Smooth muscle cell of trachea (primary cell): ENCODE data around the gene B3GNT8. TPM values are rescaled to one million over a fixed set of nuclear protein-coding genes. Genes with fewer than 3 reads are reported as not detected.

Experiments used
- total RNA-seq: library from RNA; depleted of rRNA; stranded (reverse); fragments of >200 nt; gene quantifications from 2 replicates; pipeline ENCODE4 v1.2.1, GENCODE V29; 2014

The B3GNT8 gene
- 3.5 and 4.5 TPM in 2 replicates for total RNA-seq

GRCh38 chr19:41426952-41427646, at the start of gene B3GNT8:
TSS of gene B3GNT8 (minus strand) at chr19:41427374. CDS start at chr19:41426778, 596 bp downstream.

GRCh38 chr19:41442473-41443355, 15.5 kb upstream of the B3GNT8 start, which contains the start of gene ERICH4:
TSS of gene ERICH4 (plus strand) at chr19:41443156. CDS start at chr19:41443170, 14 bp downstream.

DNA sequence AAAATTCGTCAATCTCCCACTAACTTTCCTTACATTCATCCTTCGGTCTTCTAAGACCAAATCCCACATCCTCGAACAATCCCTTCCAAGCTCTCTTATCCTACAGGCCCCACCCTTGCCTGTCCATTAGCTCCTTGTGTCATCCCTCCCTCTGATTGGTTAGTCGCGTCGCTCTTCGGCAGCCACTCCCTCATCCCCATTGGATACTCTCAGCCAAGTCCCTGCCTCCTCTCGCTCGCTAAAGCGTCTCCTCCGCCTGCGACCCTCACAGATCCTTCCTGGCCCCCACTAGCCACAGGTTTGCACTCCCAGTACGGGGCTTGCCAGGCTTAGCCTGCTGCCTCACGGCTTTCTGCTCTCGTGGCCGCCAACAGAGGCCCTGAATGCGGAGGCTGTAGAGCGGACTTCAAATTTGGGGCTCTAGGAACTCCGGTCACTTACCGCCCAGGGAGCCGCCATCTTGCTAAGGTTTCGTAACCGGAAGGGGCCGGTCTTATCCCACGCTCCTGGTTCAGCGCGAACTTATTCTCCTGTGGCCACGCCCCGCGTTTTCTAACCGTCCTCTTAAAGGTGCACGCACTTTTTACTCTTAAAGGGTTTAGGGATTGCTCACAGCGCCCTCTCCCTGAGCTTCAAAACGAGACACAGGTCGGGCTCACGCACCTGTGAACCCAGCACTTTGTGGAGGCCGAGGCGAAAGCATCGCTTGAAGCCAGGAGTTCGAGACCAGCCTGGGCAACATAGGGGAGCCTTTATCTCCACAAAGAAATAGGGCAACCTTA, 12.5 kb upstream of the B3GNT8 start, which contains the start of gene DMAC2:
Gene DMAC2 (minus strand): TSS at position 472 of the 782 bp plus-strand sequence. CDS start 13 bp downstream, at position 459.

GRCh38 chr19:41397086-41398049, 29.8 kb downstream of the B3GNT8 start, which contains the start of the genes BCKDHA and EXOSC5:
TSS of gene BCKDHA (plus strand) at chr19:41397818. CDS start at chr19:41397828, 10 bp downstream.
TSS of gene EXOSC5 (minus strand) at chr19:41397359. CDS start at chr19:41397328, 31 bp downstream.

DNA sequence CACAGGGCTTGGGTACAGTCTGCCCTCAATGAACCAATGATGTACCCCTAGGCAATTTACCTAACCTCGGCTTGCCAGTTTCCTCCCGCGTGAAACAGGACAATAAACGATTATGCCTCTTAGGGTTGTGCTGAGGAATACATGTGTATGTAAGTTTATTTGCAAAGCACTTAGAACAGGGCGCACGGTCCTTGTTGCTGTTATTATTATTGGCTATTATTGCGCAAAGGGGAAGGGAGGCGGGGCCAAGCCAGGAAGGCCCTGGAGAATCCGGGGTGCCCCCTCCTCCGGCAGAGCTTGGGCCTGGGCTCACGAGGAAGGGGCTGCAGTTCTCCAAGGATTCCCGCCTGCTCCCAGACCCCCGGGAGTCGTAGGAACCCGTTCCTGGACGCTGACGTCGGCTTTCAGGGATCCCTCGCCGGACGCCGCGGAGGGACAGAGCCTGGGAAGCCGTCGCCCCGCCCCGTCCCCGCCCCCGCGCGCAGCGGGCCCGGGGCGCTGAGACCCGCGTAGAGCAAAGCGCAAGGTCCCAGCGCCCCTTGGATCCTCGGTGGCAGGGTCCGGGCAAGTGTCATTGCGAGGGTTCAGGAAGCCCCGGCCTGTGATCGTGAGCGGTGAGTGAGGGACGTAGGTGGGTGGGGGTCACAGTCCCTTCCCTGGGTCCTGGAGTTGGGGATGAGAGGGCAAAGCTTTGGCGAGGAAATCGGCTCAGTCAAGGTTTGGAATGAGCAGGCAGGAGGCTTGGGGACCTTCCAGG, 50.8 kb downstream of the B3GNT8 start, which contains the start of gene TMEM91:
Gene TMEM91 (plus strand): TSS at position 293 of the 757 bp plus-strand sequence. CDS start 1,777 bp downstream, outside the sequence.

Other genes with a start within 250 kb of the B3GNT8 start
- gene CYP2S1, start 234.2 kb downstream of the B3GNT8 start, total RNA-seq: 1.8 and 5.7 TPM in 2 replicates
- 369 and 387 TPM in 2 replicates for gene AXL, start 208.2 kb downstream of the B3GNT8 start, total RNA-seq
- gene HNRNPUL1, start 163.0 kb downstream of the B3GNT8 start, total RNA-seq: 87.2 and 118 TPM in 2 replicates
- gene CCDC97, start 117.2 kb downstream of the B3GNT8 start, total RNA-seq: 9.3 and 13.2 TPM in 2 replicates
- gene TGFB1, start 73.5 kb downstream of the B3GNT8 start, total RNA-seq: 12.1 and 15.7 TPM in 2 replicates
- gene B9D2, start 63.2 kb downstream of the B3GNT8 start, total RNA-seq: 2.8 and 4.2 TPM in 2 replicates
- 4.4 and 10.9 TPM in 2 replicates for gene TMEM91, start 50.8 kb downstream of the B3GNT8 start, total RNA-seq
- 8.9 and 13.7 TPM in 2 replicates for gene EXOSC5, start 30.0 kb downstream of the B3GNT8 start, total RNA-seq
- gene BCKDHA, start 29.6 kb downstream of the B3GNT8 start, total RNA-seq: 43.8 and 48.1 TPM in 2 replicates
- gene DMAC2, start 12.5 kb upstream of the B3GNT8 start, total RNA-seq: 44.0 and 46.1 TPM in 2 replicates
- not detected in 2 replicates for gene ERICH4, start 15.8 kb upstream of the B3GNT8 start, total RNA-seq
- gene CEACAM21, start 148.8 kb upstream of the B3GNT8 start, total RNA-seq: not detected in 2 replicates
- not detected in 2 replicates for gene CEACAM4, start 199.7 kb upstream of the B3GNT8 start, total RNA-seq